ENCODE results near the gene ASB7.

ASB7 gene

DNA sequence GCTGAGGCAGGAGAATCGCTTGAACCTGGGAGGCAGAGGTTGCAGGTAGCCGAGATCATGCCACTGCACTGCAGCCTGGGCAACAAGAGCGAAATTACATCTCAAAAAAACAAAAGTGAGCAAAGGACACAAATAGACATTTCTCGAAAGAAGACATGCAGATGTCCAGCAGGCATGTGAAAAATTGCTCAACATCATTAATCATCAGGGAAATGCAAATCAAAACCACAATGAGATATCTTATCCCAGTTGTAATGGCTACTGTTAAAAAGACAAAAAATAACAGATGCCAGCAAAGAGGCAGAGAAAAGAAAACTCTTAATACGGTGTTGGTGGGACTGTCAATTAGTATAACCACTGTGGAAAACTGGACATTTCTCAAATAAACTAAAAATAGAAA, 20.9 kb downstream of the ASB7 start (continued):
- no peak for TF ChIP-seq ZNF555 (tag by site-specific recombination; conservative IDR thresholded peaks at IDR 0.05)

GRCh38 chr15:100627789-100628395, 25.5 kb downstream of the ASB7 start:
- Histone ChIP-seq H3K4me1 (ENCODE audit: control insufficient read depth, insufficient read depth, low read length) (no peaks in the 10 kb centered on the region), H3K4me3 (ENCODE audit: low read depth, low read length) (no peak overlapping the region), H3K9me3 (ENCODE audit: control insufficient read depth, insufficient read depth, low read depth, low read length) (no peaks in the 10 kb centered on the region), H3K36me3 (ENCODE audit: control insufficient read depth in 2 of 2, insufficient read depth in 1 of 2, low read length in 2 of 2) (peaks cover 0 to 36% of the 10 kb centered on the region in 2 experiments; a peak in 2 of 3 replicates), H3K27ac (ENCODE audit: extremely low read depth, low read depth, low read length) (no peak overlapping the region)
- TF ChIP-seq, protein P1, sequence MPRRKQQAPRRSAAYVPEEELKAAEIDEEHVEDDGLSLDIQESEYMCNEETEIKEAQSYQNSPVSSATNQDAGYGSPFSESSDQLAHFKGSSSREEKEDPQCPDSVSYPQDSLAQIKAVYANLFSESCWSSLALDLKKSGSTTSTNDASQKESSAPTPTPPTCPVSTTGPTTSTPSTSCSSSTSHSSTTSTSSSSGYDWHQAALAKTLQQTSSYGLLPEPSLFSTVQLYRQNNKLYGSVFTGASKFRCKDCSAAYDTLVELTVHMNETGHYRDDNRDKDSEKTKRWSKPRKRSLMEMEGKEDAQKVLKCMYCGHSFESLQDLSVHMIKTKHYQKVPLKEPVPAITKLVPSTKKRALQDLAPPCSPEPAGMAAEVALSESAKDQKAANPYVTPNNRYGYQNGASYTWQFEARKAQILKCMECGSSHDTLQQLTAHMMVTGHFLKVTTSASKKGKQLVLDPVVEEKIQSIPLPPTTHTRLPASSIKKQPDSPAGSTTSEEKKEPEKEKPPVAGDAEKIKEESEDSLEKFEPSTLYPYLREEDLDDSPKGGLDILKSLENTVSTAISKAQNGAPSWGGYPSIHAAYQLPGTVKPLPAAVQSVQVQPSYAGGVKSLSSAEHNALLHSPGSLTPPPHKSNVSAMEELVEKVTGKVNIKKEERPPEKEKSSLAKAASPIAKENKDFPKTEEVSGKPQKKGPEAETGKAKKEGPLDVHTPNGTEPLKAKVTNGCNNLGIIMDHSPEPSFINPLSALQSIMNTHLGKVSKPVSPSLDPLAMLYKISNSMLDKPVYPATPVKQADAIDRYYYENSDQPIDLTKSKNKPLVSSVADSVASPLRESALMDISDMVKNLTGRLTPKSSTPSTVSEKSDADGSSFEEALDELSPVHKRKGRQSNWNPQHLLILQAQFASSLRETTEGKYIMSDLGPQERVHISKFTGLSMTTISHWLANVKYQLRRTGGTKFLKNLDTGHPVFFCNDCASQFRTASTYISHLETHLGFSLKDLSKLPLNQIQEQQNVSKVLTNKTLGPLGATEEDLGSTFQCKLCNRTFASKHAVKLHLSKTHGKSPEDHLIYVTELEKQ (tag by site-specific recombination; IDR thresholded peaks at IDR 0.05; ENCODE audit: borderline replicate concordance), result no peak
- TF ChIP-seq ZNF654 (tag by site-specific recombination; IDR thresholded peaks at IDR 0.05; ENCODE audit: low read depth) (peak; percentile 63), ZBTB11 (tag by site-specific recombination; conservative IDR thresholded peaks at IDR 0.05; ENCODE audit: low read depth) (no peak), ZBTB44 (tag by site-specific recombination; IDR thresholded peaks at IDR 0.05) (no peak), ZNF423 (tag by site-specific recombination; IDR thresholded peaks at IDR 0.05) (no peak), GFI1B (tag by site-specific recombination; IDR thresholded peaks at IDR 0.05) (no peak), ZNF596 (tag by site-specific recombination; IDR thresholded peaks at IDR 0.05) (no peak)
- POLR2A ChIA-PET, result no interaction called here
- CTCF ChIA-PET, result interaction anchor here (0.7 to 1.6 kb wide), 10 partner anchors 10 to 628 kb away, joined by 3 to 32 read pairs (median 5); no protein-coding TSS in a partner anchor

- ChIA-PET CTCF (no interaction called here), POLR2A (no interaction called here)
- H3K4me1 ChIP-seq (ENCODE audit: control insufficient read depth, insufficient read depth, low read length), result no peaks in the 10 kb centered on the region
- no peak overlapping the region for H3K27ac ChIP-seq (ENCODE audit: extremely low read depth, low read depth, low read length)
- H3K36me3 ChIP-seq (ENCODE audit: control insufficient read depth in 2 of 2, insufficient read depth in 1 of 2, low read length in 2 of 2), result peaks cover 0 to 36% of the 10 kb centered on the region in 2 experiments
- no peak for TF ChIP-seq ZNF274 (IDR thresholded peaks at IDR 0.05; ENCODE audit: low read length)
- TF ChIP-seq ZNF274 (tag by site-specific recombination; IDR thresholded peaks at IDR 0.05; ENCODE audit: borderline replicate concordance), result no peak
- TF ChIP-seq HOXA7 (CRISPR knock-in tag; IDR thresholded peaks at IDR 0.05; ENCODE audit: borderline replicate concordance), result no peak
- TF ChIP-seq GLI2 (tag by site-specific recombination; IDR thresholded peaks at IDR 0.05; ENCODE audit: borderline replicate concordance, low read depth), result no peak
- TF ChIP-seq ZNF155 (tag by site-specific recombination; IDR thresholded peaks at IDR 0.05), result no peak
- no peak for TF ChIP-seq ZNF488 (tag by site-specific recombination; IDR thresholded peaks at IDR 0.05)
- TF ChIP-seq KLF1 (tag by site-specific recombination; IDR thresholded peaks at IDR 0.05), result no peak
- no peak for TF ChIP-seq ZNF558 (tag by site-specific recombination; IDR thresholded peaks at IDR 0.05)
- TF ChIP-seq ZNF37A (tag by site-specific recombination; IDR thresholded peaks at IDR 0.05), result no peak
- TF ChIP-seq FEZF1 (tag by site-specific recombination; IDR thresholded peaks at IDR 0.05), result no peak
- TF ChIP-seq ZSCAN5A (tag by site-specific recombination; IDR thresholded peaks at IDR 0.05), result no peak
- no peak for TF ChIP-seq ZFP69B (tag by site-specific recombination; IDR thresholded peaks at IDR 0.05)
- H3K4me3 ChIP-seq (ENCODE audit: low read depth, low read length), result no peak overlapping the region
- no peaks in the 10 kb centered on the region for H3K9me3 ChIP-seq (ENCODE audit: control insufficient read depth, insufficient read depth, low read depth, low read length)
Observed at GRCh38 chr15:100628746-100629145, 26.4 kb downstream of the ASB7 start.

All from HEK293 (cell line).